ENCODE measurements around the gene TFPT. TPM values are rescaled to one million over a fixed set of nuclear protein-coding genes. Genes with fewer than 3 reads are reported as not detected.

Gene TFPT
- 57.4 and 58.0 TPM in 2 replicates for total RNA-seq

GRCh38 chr19:54115109-54116063 lies at the start of gene TFPT, which contains the start of gene PRPF31:
TFPT (minus strand) TSS chr19:54115657; CDS start chr19:54115269, 388 bp downstream.
PRPF31 (plus strand) TSS chr19:54115754; CDS start chr19:54118279, 2,525 bp downstream.

GRCh38 chr19:54159352-54160181 lies 44.1 kb upstream of the TFPT start, which contains the start of gene LENG1:
LENG1 (minus strand) TSS chr19:54159721; CDS start chr19:54159695, 26 bp downstream.

GRCh38 chr19:54137699-54138488 lies 22.4 kb upstream of the TFPT start, which contains the start of gene CNOT3:
CNOT3 (plus strand) TSS chr19:54137762; CDS start chr19:54142979, 5,217 bp downstream.

GRCh38 chr19:54102421-54103169 lies 12.9 kb downstream of the TFPT start, which contains the start of gene NDUFA3:
NDUFA3 (plus strand) TSS chr19:54102855; CDS start chr19:54102879, 24 bp downstream.

GRCh38 chr19:54100561-54100960 lies 14.9 kb downstream of the TFPT start, which contains the start of gene OSCAR:
OSCAR (minus strand) TSS chr19:54100803; CDS start chr19:54100792, 11 bp downstream.

GRCh38 chr19:54081032-54081431 lies 34.4 kb downstream of the TFPT start, which contains the start of gene TARM1:
TARM1 (minus strand) TSS chr19:54081365; CDS start chr19:54081340, 25 bp downstream.

GRCh38 chr19:54063350-54064116 lies 51.9 kb downstream of the TFPT start, which contains the start of gene VSTM1:
VSTM1 (minus strand) TSS chr19:54063897; CDS start chr19:54063777, 120 bp downstream.

Other genes with a start within 250 kb of the TFPT start
- 113 and 130 TPM in 2 replicates for gene MYADM, start 247.8 kb downstream of the TFPT start, total RNA-seq
- not detected in 2 replicates for gene PRKCG, start 233.5 kb downstream of the TFPT start, total RNA-seq
- not detected in 2 replicates for gene CACNG7, start 206.4 kb downstream of the TFPT start, total RNA-seq
- 0.15 and 0.20 TPM in 2 replicates for gene CACNG8, start 152.7 kb downstream of the TFPT start, total RNA-seq
- 3.9 and 4.9 TPM in 2 replicates for gene CACNG6, start 124.0 kb downstream of the TFPT start, total RNA-seq
- gene VSTM1, start 51.8 kb downstream of the TFPT start, total RNA-seq = not detected in 2 replicates
- not detected in 2 replicates for gene TARM1, start 34.3 kb downstream of the TFPT start, total RNA-seq
- gene OSCAR, start 14.9 kb downstream of the TFPT start, total RNA-seq = not detected in 2 replicates
- gene NDUFA3, start 12.8 kb downstream of the TFPT start, total RNA-seq = 25.6 and 46.0 TPM in 2 replicates
- gene PRPF31, start 97 bp upstream of the TFPT start, total RNA-seq = 107 and 123 TPM in 2 replicates
- 11.1 and 15.0 TPM in 2 replicates for gene CNOT3, start 22.1 kb upstream of the TFPT start, total RNA-seq
- gene LENG1, start 44.1 kb upstream of the TFPT start, total RNA-seq = 5.9 and 9.5 TPM in 2 replicates
- gene TMC4, start 57.5 kb upstream of the TFPT start, total RNA-seq = not detected in 2 replicates
- gene MBOAT7, start 73.9 kb upstream of the TFPT start, total RNA-seq = 176 and 214 TPM in 2 replicates
- 92.1 and 103 TPM in 2 replicates for gene TSEN34, start 75.7 kb upstream of the TFPT start, total RNA-seq
- 2,166 and 2,183 TPM in 2 replicates for gene RPS9, start 85.2 kb upstream of the TFPT start, total RNA-seq
- gene LILRB3, start 107.3 kb upstream of the TFPT start, total RNA-seq = not detected in 2 replicates
- gene LILRA6, start 127.1 kb upstream of the TFPT start, total RNA-seq = not detected in 2 replicates
- gene LILRB5, start 141.6 kb upstream of the TFPT start, total RNA-seq = not detected in 2 replicates
- gene LILRB2, start 165.5 kb upstream of the TFPT start, total RNA-seq = not detected in 2 replicates
- not detected in 2 replicates for gene LILRA5, start 197.5 kb upstream of the TFPT start, total RNA-seq
- gene LILRA4, start 223.5 kb upstream of the TFPT start, total RNA-seq = not detected in 2 replicates
- not detected in 2 replicates for gene LAIR1, start 249.3 kb upstream of the TFPT start, total RNA-seq